ENCODE data around the gene MTRF1L. TPM values are rescaled to one million over a fixed set of nuclear protein-coding genes. Genes with fewer than 3 reads are reported as not detected.

The MTRF1L gene
- total RNA-seq, 1 donor from 2014 or later = 33.8 TPM

DNA sequence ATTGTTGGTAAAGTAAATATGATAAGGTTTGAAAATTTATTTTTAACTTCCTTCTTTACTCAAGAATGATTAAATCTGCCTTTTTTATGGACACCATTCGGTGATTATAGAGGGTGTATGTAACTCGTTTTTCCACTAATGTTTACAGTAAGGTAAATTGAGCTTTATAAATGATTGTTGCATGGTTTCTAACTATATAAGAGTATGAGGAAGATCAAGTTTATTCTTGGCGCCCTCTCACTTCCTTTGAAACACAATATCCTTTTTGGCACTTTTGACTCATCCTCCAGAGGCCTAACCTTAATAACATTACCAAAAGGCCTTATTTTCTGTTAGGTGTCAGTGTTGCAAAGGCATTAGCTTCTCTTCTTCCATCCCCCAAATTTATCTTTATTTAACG, 41.8 kb upstream of the MTRF1L start:
- TF ChIP-seq, protein P1, sequence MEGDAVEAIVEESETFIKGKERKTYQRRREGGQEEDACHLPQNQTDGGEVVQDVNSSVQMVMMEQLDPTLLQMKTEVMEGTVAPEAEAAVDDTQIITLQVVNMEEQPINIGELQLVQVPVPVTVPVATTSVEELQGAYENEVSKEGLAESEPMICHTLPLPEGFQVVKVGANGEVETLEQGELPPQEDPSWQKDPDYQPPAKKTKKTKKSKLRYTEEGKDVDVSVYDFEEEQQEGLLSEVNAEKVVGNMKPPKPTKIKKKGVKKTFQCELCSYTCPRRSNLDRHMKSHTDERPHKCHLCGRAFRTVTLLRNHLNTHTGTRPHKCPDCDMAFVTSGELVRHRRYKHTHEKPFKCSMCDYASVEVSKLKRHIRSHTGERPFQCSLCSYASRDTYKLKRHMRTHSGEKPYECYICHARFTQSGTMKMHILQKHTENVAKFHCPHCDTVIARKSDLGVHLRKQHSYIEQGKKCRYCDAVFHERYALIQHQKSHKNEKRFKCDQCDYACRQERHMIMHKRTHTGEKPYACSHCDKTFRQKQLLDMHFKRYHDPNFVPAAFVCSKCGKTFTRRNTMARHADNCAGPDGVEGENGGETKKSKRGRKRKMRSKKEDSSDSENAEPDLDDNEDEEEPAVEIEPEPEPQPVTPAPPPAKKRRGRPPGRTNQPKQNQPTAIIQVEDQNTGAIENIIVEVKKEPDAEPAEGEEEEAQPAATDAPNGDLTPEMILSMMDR (IDR thresholded peaks at IDR 0.05; ENCODE audit: insufficient read depth, low read length, poor library complexity, severe bottlenecking) = no peak
- no peak for DNase-seq (ENCODE audit: low read depth)
- no peaks in the 10 kb centered on the region for H3K36me3 ChIP-seq (ENCODE audit: control insufficient read depth, insufficient read depth, low read length)
- H3K4me3 ChIP-seq (ENCODE audit: low read depth, low read length) = no peak overlapping the region
- H3K27me3 ChIP-seq (ENCODE audit: control insufficient read depth, insufficient read depth, low read length) = no peaks in the 10 kb centered on the region

DNA sequence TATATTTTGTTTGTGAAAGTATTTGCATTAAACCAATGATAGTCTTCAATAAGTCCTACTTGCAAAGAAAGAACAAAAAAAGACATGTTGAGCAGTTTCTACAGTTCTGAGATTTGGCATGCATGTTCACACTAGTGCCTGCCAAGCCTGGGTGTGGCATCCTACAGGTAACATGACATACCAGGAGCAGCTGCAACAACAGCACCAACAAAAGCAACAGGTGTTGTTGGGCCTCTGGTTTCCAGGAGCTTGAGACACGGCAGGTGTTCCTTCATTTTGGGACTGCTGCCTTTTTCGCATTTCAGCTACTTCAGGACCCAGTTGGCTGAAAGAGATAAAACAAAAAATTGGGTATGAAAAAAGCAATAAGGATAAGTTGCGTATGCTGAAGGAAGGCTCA, 41.2 kb upstream of the MTRF1L start:
- Histone ChIP-seq H3K36me3 (ENCODE audit: control insufficient read depth, insufficient read depth, low read length) (no peaks in the 10 kb centered on the region), H3K4me3 (ENCODE audit: low read depth, low read length) (no peak overlapping the region), H3K27me3 (ENCODE audit: control insufficient read depth, insufficient read depth, low read length) (no peaks in the 10 kb centered on the region)
- no peak for DNase-seq (ENCODE audit: low read depth)
- TF ChIP-seq, protein P1 (IDR thresholded peaks at IDR 0.05; ENCODE audit: insufficient read depth, low read length, poor library complexity, severe bottlenecking) = no peak

DNA sequence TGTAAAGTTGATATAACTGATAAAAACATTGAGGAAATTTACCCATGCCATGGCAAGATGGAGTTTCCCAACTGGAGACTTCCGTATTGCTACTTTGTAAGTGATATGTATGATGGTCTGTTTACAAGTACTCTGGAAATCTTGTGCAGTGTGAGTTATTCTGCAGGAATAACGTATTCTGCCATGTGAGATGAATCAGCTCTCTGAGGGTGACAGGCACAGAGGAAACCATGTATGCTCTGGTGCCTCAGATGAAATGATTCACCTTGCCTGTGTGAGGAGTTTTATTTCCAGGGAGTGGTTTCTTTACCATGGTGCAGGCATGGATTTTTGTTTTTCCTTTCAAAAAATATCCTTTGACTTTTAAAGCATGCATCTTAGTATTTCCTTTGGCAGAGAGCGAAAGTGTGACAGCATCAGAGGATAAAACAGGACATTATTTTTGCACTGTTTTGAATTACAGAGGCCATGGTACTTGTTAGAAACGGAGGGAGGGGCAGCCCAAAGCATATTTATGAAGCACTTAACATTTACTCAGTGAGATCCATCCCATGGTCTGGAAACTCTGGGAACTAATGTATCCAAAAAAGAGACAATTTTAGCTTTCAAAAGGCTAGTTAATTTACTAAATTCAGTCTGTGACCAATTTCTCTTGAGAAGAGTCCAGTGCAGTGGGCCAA, 36.0 kb upstream of the MTRF1L start:
- Histone ChIP-seq H3K27me3 (ENCODE audit: control insufficient read depth, insufficient read depth, low read length) (no peaks in the 10 kb centered on the region), H3K36me3 (ENCODE audit: control insufficient read depth, insufficient read depth, low read length) (no peaks in the 10 kb centered on the region), H3K4me3 (ENCODE audit: low read depth, low read length) (no peak overlapping the region)
- peak; percentile 58 for DNase-seq (ENCODE audit: low read depth)
- TF ChIP-seq, protein P1 (IDR thresholded peaks at IDR 0.05; ENCODE audit: insufficient read depth, low read length, poor library complexity, severe bottlenecking) = no peak

DNA sequence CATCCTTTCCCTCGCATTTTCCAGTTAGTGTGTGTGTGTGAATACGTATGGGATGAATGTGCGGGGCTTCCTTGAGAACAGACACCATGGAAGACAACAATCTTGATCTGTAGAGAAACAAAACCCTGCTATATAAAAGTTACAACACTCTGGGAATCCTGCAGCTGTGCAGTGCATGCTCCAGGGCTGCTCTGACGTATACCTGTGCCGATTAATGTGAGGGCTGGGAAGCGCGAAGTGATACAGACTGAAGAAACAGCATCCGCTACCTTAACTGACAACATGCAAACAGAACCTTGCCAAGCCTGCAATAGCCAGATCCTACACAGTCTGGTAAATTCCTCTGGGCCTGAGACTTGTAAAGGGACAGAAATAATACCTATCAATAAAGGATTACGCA, 31.6 kb upstream of the MTRF1L start:
- H3K4me3 ChIP-seq (ENCODE audit: low read depth, low read length) = no peak overlapping the region
- TF ChIP-seq, protein P1 (IDR thresholded peaks at IDR 0.05; ENCODE audit: insufficient read depth, low read length, poor library complexity, severe bottlenecking) = no peak
- no peak for DNase-seq (ENCODE audit: low read depth)
- no peaks in the 10 kb centered on the region for H3K36me3 ChIP-seq (ENCODE audit: control insufficient read depth, insufficient read depth, low read length)
- H3K27me3 ChIP-seq (ENCODE audit: control insufficient read depth, insufficient read depth, low read length) = no peaks in the 10 kb centered on the region

DNA sequence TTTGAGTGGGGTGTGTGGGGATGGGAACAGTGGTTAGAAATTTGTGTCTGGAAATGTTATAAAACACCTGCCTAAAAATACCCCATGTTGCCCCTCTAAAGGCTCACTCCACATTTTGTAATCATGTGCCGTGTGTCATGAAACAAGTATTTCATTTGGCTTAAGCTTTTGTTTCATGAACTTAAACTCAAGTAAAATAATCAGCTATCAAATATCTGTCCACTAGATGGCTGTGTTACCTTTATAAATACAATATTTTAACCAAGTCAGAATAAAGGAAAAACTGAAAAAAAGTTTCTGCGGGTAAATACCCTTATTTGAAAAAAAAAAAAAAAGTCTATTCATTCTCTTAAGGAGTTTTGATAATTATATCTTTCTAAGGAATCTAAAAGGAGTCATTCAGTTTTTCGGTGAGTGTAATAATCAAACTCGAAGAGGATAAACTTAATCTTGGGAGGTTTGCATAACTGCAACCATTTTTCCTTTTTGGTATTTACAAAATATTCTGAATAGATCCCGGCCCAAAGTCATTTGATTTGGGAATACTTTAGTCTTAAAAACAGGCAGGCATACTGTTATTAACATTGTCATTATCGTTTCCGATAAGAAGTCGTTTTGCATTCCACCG, 29.9 kb upstream of the MTRF1L start:
- no peak for DNase-seq (ENCODE audit: low read depth)
- Histone ChIP-seq H3K4me3 (ENCODE audit: low read depth, low read length) (no peak overlapping the region), H3K36me3 (ENCODE audit: control insufficient read depth, insufficient read depth, low read length) (no peaks in the 10 kb centered on the region), H3K27me3 (ENCODE audit: control insufficient read depth, insufficient read depth, low read length) (no peaks in the 10 kb centered on the region)
- TF ChIP-seq, protein P1 (IDR thresholded peaks at IDR 0.05; ENCODE audit: insufficient read depth, low read length, poor library complexity, severe bottlenecking) = peak; percentile 26

Measured in kidney epithelial cell (primary cell).